Lower lobe of right lung (tissue), 2 donors: Measurements from ENCODE around the gene TTLL11. TPM values are rescaled to one million over a fixed set of nuclear protein-coding genes. Genes with fewer than 3 reads are reported as not detected.

ENCODE experiments used
- ATAC-seq, 2 donors: fragments of 200-7000 bp; cut with Tn5 transposase; one replicate each; pipeline ENCODE4 v1.9.1; 2020 to 2022; ENCODE audit warnings: mild to moderate bottlenecking in 2 of 2, moderate library complexity in 2 of 2
- DNase-seq: peaks from one replicate; pipeline ENCODE4 v3.0.0-alpha.2; 2020
- H3K27ac ChIP-seq: fragments of 200-600 bp; one replicate; pipeline ENCODE4 v1.8.0; 2022
- H3K27me3 ChIP-seq: fragments of 200-600 bp; one replicate; pipeline ENCODE4 v1.8.0; 2022; ENCODE audit warnings: low read depth
- H3K36me3 ChIP-seq: fragments of 200-600 bp; one replicate; pipeline ENCODE4 v1.8.0; 2022; ENCODE audit warnings: mild to moderate bottlenecking
- H3K4me1 ChIP-seq: fragments of 200-600 bp; one replicate; pipeline ENCODE4 v1.8.0; 2022
- H3K4me3 ChIP-seq: fragments of 200-600 bp; one replicate; pipeline ENCODE4 v1.8.0; 2022; ENCODE audit warnings: mild to moderate bottlenecking
- H3K9me3 ChIP-seq: fragments of 200-600 bp; one replicate; pipeline ENCODE4 v1.8.0; 2022
- intact Hi-C: fragments of 100-400 bp; cut with DNase I; formaldehyde crosslinking; loops from one replicate; pipeline ENCODE4 v1.11.0; 2022
- total RNA-seq: library from RNA; stranded (reverse); fragmentation: NEBNext Ultra II Directional; extraction: Animal tissue kit (Norgen Biotek cat#: 25700); gene quantifications from one replicate; pipeline ENCODE4 v1.2.1, GENCODE V29; 2021
- TF ChIP-seq, protein P1 (sequence below): fragments of 200-600 bp; IDR thresholded peaks from one replicate; pipeline ENCODE4 v1.8.0; 2022; ENCODE audit warnings: antibody characterized with exemption, mild to moderate bottlenecking
- donor health status: DM: no; HTN: yes; CAD: no; lungs with severe emphysema.

The TTLL11 gene
- total RNA-seq, 1 donor from 2014 or later: 11.7 TPM

DNA sequence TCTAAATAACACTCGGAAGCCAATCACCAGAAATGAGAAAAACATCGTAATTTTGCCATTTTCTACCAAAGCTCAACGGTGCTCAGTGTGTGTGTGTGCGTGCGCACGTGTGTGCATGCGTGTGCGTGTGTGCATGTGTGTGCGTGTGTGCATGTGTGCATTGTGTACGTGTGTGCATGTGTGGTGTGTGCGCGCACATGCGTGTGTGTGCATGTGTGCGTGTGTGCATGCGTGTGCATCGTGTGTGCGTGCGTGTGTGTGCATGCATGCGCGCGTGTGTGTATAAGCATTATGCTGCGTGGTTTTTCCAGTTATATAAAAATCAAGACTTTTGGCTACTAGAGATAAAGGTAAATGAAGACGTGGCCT lies 276.7 kb downstream of the TTLL11 start:
- H3K27ac ChIP-seq: no peak overlapping the region
- TF ChIP-seq, protein P1, sequence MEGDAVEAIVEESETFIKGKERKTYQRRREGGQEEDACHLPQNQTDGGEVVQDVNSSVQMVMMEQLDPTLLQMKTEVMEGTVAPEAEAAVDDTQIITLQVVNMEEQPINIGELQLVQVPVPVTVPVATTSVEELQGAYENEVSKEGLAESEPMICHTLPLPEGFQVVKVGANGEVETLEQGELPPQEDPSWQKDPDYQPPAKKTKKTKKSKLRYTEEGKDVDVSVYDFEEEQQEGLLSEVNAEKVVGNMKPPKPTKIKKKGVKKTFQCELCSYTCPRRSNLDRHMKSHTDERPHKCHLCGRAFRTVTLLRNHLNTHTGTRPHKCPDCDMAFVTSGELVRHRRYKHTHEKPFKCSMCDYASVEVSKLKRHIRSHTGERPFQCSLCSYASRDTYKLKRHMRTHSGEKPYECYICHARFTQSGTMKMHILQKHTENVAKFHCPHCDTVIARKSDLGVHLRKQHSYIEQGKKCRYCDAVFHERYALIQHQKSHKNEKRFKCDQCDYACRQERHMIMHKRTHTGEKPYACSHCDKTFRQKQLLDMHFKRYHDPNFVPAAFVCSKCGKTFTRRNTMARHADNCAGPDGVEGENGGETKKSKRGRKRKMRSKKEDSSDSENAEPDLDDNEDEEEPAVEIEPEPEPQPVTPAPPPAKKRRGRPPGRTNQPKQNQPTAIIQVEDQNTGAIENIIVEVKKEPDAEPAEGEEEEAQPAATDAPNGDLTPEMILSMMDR: no peak
- no peaks in the 10 kb centered on the region for H3K4me1 ChIP-seq
- intact Hi-C loops: no loop called here
- no peak overlapping the region for H3K4me3 ChIP-seq
- no peaks in the 10 kb centered on the region for H3K27me3 ChIP-seq
- H3K9me3 ChIP-seq: no peaks in the 10 kb centered on the region
- DNase-seq (no peak), ATAC-seq (no peak)
- H3K36me3 ChIP-seq: no peaks in the 10 kb centered on the region

DNA sequence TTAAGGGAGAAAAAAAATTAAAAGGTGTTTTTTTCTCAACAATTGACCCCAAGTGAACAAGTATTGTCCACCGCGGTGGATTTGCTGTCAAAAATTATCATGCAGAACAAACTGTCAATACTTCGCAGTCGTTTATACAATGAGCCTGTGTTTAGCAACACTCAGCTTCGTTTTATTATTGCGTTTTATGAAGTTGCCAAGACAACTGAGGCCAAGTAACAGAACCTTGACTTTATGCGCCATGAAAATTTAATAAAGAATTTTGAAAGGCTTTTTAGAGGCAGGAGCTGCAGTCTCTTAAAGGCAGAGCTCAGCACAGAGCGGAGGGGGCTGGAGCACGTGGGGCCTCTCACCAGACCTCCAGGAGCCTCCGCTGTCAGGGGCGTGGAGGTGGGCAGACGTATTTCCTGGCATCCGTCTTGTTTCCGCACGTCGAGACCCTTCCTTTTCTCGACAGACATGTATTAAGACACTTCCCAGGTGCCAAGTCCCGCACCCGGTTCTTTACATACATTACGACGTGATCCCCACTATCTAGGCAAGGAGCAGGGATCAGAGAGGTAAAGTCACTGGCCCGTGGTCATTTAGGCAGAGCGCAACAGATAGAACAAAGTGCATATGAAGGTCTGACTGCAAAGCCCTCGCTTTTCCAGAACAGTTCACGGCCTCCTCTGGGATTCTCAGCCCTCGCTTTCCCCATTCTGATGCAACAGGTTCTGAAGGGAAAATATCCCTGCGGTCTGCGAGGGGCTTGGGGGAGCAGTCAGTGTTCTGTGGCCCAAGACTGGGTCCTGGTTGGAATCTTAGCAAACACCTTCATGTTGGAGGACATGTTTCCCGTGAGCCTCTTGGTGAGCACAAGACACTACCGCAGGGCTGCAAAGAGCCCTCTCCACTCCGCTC lies 277.3 kb downstream of the TTLL11 start:
- ATAC-seq (no peak), DNase-seq (no peak)
- no peak overlapping the region for H3K27ac ChIP-seq
- H3K36me3 ChIP-seq: no peaks in the 10 kb centered on the region
- no peaks in the 10 kb centered on the region for H3K27me3 ChIP-seq
- TF ChIP-seq, protein P1: no peak
- H3K9me3 ChIP-seq: no peaks in the 10 kb centered on the region
- H3K4me3 ChIP-seq: no peak overlapping the region
- intact Hi-C loops: no loop called here
- no peaks in the 10 kb centered on the region for H3K4me1 ChIP-seq

DNA sequence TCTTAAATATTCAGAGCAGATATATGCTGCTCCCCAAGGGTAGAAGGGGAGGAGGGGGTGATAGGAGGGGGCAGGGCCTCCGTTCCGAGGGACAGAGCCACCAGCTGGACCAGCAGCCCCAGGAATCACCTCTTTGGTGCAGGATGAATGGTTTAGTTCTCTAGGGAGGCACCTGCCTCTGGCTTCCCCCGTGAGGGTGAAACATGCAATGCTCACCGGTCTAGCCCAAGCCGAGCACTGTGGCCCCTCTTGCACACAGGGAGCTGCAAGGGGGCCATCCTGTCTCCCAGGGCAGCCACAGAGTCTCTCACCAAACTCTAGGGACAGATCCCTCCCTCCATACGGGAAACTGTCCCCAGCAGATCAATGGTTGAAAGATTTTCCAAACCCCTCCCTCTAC lies 278.0 kb downstream of the TTLL11 start:
- no peaks in the 10 kb centered on the region for H3K4me1 ChIP-seq
- no peak for DNase-seq
- intact Hi-C loops: no loop called here
- H3K36me3 ChIP-seq: no peaks in the 10 kb centered on the region
- H3K9me3 ChIP-seq: no peaks in the 10 kb centered on the region
- TF ChIP-seq, protein P1: no peak
- no peaks in the 10 kb centered on the region for H3K27me3 ChIP-seq
- H3K4me3 ChIP-seq: no peak overlapping the region
- ATAC-seq: no peak
- H3K27ac ChIP-seq: no peak overlapping the region

DNA sequence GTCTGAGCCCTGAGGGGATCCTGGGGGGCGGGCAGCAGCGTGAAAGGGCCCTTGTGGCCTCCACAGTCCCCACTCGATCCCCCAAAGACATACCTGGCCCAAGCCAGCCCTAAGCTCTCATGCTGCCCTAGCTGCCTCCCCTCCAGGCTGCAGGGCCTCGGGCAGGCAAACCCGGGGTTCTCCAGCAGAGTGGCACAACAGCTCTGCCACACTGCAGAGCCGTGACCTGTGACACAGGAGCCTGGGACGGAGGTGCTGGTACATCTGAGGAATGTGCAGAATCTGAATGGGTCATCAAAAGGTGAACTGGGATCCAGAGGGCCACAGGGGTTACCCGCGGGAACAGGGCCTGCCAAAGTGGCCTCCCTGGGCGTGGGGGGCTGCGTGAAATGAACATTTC lies 278.5 kb downstream of the TTLL11 start:
- TF ChIP-seq, protein P1: no peak
- Histone ChIP-seq H3K27ac (no peak overlapping the region), H3K36me3 (no peaks in the 10 kb centered on the region), H3K27me3 (no peaks in the 10 kb centered on the region), H3K4me3 (no peak overlapping the region), H3K9me3 (no peaks in the 10 kb centered on the region), H3K4me1 (no peaks in the 10 kb centered on the region)
- intact Hi-C loops: no loop called here
- ATAC-seq (no peak), DNase-seq (no peak)

DNA sequence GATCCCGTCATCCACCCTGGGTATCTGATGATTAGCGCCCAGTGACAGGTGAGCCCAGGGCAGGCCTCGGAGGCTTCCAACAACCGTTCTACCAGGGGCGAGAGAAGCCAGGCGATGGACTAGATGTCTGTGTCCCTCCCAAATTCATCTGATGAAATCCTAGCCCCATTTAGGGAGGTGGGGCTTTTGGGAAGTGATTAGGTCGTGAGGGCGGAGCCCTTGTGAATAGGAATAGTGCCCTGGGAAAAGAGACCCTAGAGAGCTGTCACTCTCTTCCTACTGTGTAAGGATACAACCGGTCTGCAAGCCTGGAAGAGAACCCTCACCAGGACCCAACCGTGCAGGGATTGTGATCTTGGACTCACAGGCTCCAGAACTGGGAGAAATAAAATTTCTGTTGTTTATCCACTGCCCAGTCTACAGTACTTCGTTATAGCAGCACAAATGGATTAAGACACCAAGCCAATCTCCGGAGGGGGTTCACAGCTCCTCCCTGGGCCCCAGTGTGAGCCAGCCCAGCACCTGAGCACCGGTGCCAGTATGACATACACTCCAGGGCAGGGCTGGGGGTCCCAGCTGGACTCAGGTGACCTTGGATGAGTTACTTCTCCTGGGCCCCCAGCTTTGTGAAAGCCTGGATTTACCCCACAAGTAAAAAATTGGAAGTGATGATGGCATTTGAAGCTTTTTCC lies 279.4 kb downstream of the TTLL11 start:
- TF ChIP-seq, protein P1: no peak
- no peaks in the 10 kb centered on the region for H3K9me3 ChIP-seq
- DNase-seq: no peak
- no peaks in the 10 kb centered on the region for H3K27me3 ChIP-seq
- H3K4me1 ChIP-seq: no peaks in the 10 kb centered on the region
- no peak overlapping the region for H3K27ac ChIP-seq
- no peaks in the 10 kb centered on the region for H3K36me3 ChIP-seq
- no peak overlapping the region for H3K4me3 ChIP-seq
- intact Hi-C loops: no loop called here
- ATAC-seq: no peak
